HepG2 (cell line): ENCODE results near the gene CCDC124. TPM values are rescaled to one million over a fixed set of nuclear protein-coding genes. Genes with fewer than 3 reads are reported as not detected.
A peak's percentile ranks its signal among the peaks of the same experiment; 100 is the strongest.

Experiments used
- AGO2 ChIP-seq: fragments of 200-400 bp; formaldehyde crosslinking; optimal IDR thresholded peaks from 2 replicates; pipeline ENCODE3; 2017; ENCODE audit warnings: mild to moderate bottlenecking, low read depth, low read length, moderate library complexity
- CAMTA2 ChIP-seq: sonication (generic); formaldehyde crosslinking; IDR thresholded peaks from 2 replicates; pipeline ENCODE4 v1.4.0; 2020; ENCODE audit warnings: mild to moderate bottlenecking, missing genetic modification reagents, borderline replicate concordance
- CBX1 ChIP-seq: IDR thresholded peaks from one replicate; pipeline ENCODE4 v1.6.1; 2016; ENCODE audit warnings: antibody characterized with exemption, low read depth
- CENPBD1 ChIP-seq: sonication (generic); formaldehyde crosslinking; IDR thresholded peaks from 2 replicates; pipeline ENCODE4 v1.8.0; 2022; ENCODE audit warnings: missing genetic modification reagents, low read depth, mild to moderate bottlenecking, borderline replicate concordance
- MEIS2 ChIP-seq: sonication (generic); formaldehyde crosslinking; IDR thresholded peaks from 2 replicates; pipeline ENCODE4 v1.9.0; 2021; ENCODE audit warnings: mild to moderate bottlenecking, missing genetic modification reagents
- NFIC ChIP-seq: IDR thresholded peaks from 2 replicates; pipeline ENCODE4 v1.6.1; 2012; ENCODE audit warnings: mild to moderate bottlenecking, low read length, inconsistent platforms
- POLR2AphosphoS2 ChIP-seq: IDR thresholded peaks from 2 replicates; pipeline ENCODE4 v1.6.1; 2011; ENCODE audit warnings: low read depth, low read length, improper control_type of control experiment
- RBAK ChIP-seq: sonication (generic); formaldehyde crosslinking; IDR thresholded peaks from 2 replicates; pipeline ENCODE4 v1.5.1; 2020; ENCODE audit warnings: mild to moderate bottlenecking, missing genetic modification reagents
- RBFOX2 ChIP-seq: fragments of 200-400 bp; formaldehyde crosslinking; IDR thresholded peaks from 2 replicates; pipeline ENCODE4 v1.6.1; 2017; ENCODE audit warnings: low read depth, mild to moderate bottlenecking, low read length
- RFX1 ChIP-seq: fragments of 450-650 bp; IDR thresholded peaks from 2 replicates; pipeline ENCODE4 v1.6.1; 2017
- RNF2 ChIP-seq: fragments of 450-650 bp; conservative IDR thresholded peaks from 2 replicates; pipeline ENCODE4 v1.6.1; 2016; ENCODE audit warnings: low read depth
- SAP130 ChIP-seq: IDR thresholded peaks from 2 replicates; pipeline ENCODE4 v1.6.1; 2016; ENCODE audit warnings: low read depth
- STAT6 ChIP-seq: sonication (generic); formaldehyde crosslinking; IDR thresholded peaks from 2 replicates; pipeline ENCODE4 v1.4.0; 2020; ENCODE audit warnings: missing genetic modification reagents, mild to moderate bottlenecking, borderline replicate concordance
- ZMYM3 ChIP-seq: sonication (generic); formaldehyde crosslinking; IDR thresholded peaks from 2 replicates; pipeline ENCODE4 v1.5.1; 2020; ENCODE audit warnings: mild to moderate bottlenecking, missing genetic modification reagents
- ZNF230 ChIP-seq: sonication (generic); formaldehyde crosslinking; IDR thresholded peaks from 2 replicates; pipeline ENCODE4 v1.4.0; 2020; ENCODE audit warnings: mild to moderate bottlenecking, missing genetic modification reagents
- ZNF232 ChIP-seq: sonication (generic); formaldehyde crosslinking; IDR thresholded peaks from 2 replicates; pipeline ENCODE4 v1.4.0; 2020; ENCODE audit warnings: missing genetic modification reagents, borderline replicate concordance
- ZNF3 ChIP-seq: IDR thresholded peaks from 2 replicates; pipeline ENCODE4 v1.7.0; 2017; ENCODE audit warnings: inconsistent platforms
- ZNF512B ChIP-seq: sonication (generic); formaldehyde crosslinking; IDR thresholded peaks from 2 replicates; pipeline ENCODE4 v1.5.1; 2020; ENCODE audit warnings: missing genetic modification reagents, mild to moderate bottlenecking, borderline replicate concordance
- ZNF572 ChIP-seq: sonication (generic); formaldehyde crosslinking; IDR thresholded peaks from 2 replicates; pipeline ENCODE4 v1.5.1; 2020; ENCODE audit warnings: mild to moderate bottlenecking, missing genetic modification reagents
- ZNF577 ChIP-seq: sonication (generic); formaldehyde crosslinking; IDR thresholded peaks from 2 replicates; pipeline ENCODE4 v1.4.0; 2020; ENCODE audit warnings: mild to moderate bottlenecking, low read depth, missing genetic modification reagents, borderline replicate concordance
- ZNF691 ChIP-seq: sonication (generic); formaldehyde crosslinking; IDR thresholded peaks from 2 replicates; pipeline ENCODE4 v1.4.0; 2020; ENCODE audit warnings: missing genetic modification reagents, low read depth, mild to moderate bottlenecking, borderline replicate concordance
- polyA plus RNA-seq, 8 experiments: library from polyadenylated mRNA; depleted of rRNA in 3 of 8; stranded (reverse) in 7 of 8; unstranded in 1 of 8; fragments of >200 nt; fragmentation: Illumina TruSeq in 4 of 8; extraction: Trizol in 4 of 8; gene quantifications; 2 replicates each; pipeline versions ENCODE4 v1.2.1 to v1.2.3, GENCODE V29; 2011 to 2016; ENCODE audit warnings: low read depth in 4 of 8, missing spikeins in 1 of 8, mixed read lengths in 1 of 8; ENCODE audit not compliant: insufficient read depth in 1 of 8
- total RNA-seq, 5 experiments: library from RNA; depleted of rRNA; stranded (reverse); fragments of >200 nt; fragmentation: Illumina TruSeq; extraction: Trizol; gene quantifications; 2 replicates each; pipeline ENCODE4 v1.2.3, GENCODE V29; 2016; ENCODE audit warnings: low read depth in 1 of 5

CCDC124 gene
- total and polyA plus RNA-seq, 2 of the 13 experiments (the other 11 are each of a cell fraction or from before 2014, with no cell fraction given): 14.9 to 20.3 TPM

- no peak for TF ChIP-seq ZNF512B (CRISPR knock-in tag)
- peak; percentile 26; the same call in 1 of the 2 replicates for TF ChIP-seq CAMTA2 (CRISPR knock-in tag)
- TF ChIP-seq ZNF3: no peak
- TF ChIP-seq CENPBD1 (CRISPR knock-in tag): no peak
- no peak for TF ChIP-seq CBX1
- no peak for TF ChIP-seq ZMYM3 (CRISPR knock-in tag)
- no peak for TF ChIP-seq POLR2AphosphoS2
- TF ChIP-seq RBFOX2: peak; percentile 88
- TF ChIP-seq NFIC: no peak
- TF ChIP-seq ZNF230 (CRISPR knock-in tag): 0 out of 2 replicates have a peak, but pooled peaks have one; percentile 52
- no peak for TF ChIP-seq RBAK (CRISPR knock-in tag)
- TF ChIP-seq AGO2: peak; percentile 47
- peak; percentile 90 for TF ChIP-seq SAP130 (CRISPR knock-in tag)
- peak; percentile 90; the same call in 1 of the 2 replicates for TF ChIP-seq ZNF691
- no peak for TF ChIP-seq ZNF232 (CRISPR knock-in tag)
- peak; percentile 47; the same call in 1 of the 2 replicates for TF ChIP-seq STAT6 (CRISPR knock-in tag)
- TF ChIP-seq ZNF572 (CRISPR knock-in tag): 0 out of 2 replicates have a peak, but pooled peaks have one; percentile 34
- 0 out of 2 replicates have a peak, but pooled peaks have one; percentile 40 for TF ChIP-seq RNF2
- no peak for TF ChIP-seq ZNF577 (CRISPR knock-in tag)
- no peak for TF ChIP-seq RFX1
- TF ChIP-seq MEIS2 (CRISPR knock-in tag): peak; percentile 65; the same call in 1 of the 2 replicates
Measured at GRCh38 chr19:17932485-17933338, at the start of gene CCDC124 (continued).
